HPDE6-E6E7 (cell line): ENCODE measurements around the gene CLCN1.

ENCODE experiments used
- DNase-seq: peaks from one replicate; pipeline ENCODE4 v3.0.0; 2011; ENCODE audit warnings: missing footprints; ENCODE audit errors: extremely low spot score

The CLCN1 gene

DNA sequence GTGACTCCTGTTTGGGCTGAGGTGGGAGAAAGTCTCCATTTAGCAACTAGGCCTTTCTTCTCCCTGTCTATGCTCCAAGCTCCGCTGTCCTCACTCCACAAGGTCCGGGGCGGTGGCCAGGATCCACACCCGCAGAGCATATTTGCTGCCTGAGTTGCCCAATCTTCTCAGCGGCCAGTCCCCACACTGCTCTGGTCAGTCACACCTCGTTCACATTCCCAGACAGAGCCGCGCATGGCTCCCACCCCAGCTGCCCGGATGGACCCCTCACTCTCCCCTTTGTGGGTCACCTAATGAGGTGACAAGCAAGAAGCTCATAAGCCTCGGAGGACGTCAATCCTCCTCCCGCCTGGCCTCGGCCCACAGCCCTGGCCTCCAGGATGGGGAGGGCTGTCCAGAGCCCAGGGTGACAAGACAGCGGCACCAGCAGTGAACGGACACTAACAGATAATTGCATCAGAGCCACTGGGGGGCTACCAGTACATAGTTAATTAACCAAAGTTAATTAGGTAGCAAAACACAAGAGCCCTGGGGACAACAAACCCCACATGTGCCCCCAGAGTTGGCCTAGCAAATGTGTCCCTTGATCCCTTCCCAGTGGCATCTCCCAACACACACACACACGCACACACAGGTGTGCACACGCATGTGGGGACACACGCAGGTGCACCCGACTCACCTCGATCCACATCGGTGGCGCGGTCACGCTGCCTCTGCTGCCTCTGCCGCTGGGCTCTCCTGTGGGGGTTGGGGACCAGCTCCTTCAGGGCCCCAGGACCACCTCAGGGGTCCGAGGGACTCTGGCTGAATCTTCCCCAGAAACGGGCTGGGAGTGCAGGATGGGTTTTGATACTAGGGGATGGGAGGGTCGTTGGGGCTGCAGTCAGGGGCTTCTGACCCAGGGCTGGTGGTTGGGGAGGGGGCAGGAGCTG lies 81.0 kb downstream of the CLCN1 start:
- DNase-seq = no peak

DNA sequence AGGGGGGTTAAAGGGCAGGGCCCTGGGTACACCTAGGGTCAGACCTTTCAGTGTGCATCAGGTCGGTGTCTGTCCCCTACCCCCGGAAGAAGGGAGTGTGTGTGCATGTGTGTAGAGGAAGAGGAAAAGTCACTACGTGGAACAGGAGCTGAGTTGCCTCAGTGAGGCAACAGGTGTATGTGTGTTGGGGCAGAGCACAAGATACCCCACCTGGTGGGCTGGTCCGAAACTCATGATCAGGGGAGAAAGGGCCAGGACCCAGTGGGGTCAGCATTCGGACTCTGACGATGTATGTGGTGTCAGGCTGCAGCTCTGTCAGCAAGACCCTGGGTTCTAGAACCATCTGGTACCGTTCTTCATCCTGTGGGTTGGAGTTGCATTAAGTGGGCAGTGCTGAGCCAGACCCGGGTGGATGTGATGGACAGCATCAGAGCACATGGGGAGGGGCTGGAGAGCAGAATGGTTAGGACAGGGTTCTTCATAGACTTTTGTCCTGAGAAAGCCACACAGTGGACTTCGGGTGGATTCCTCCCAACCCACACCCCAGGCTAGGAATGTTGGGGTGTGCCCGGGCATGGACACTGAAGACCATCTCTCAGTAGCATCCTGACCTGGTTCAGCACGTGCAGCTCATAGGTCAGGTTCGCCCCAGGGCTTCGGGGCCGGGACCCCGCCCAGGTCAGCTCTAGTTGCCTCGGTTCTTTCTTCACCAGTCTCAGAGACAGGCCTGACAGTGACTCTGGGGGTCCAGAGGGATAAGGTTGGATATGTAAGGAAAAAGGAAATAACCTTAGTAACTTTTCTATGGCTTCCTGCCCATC lies 82.0 kb downstream of the CLCN1 start:
- DNase-seq = no peak

- DNase-seq = no peak
These were observed 82.7 kb downstream of the CLCN1 start for GRCh38 chr7:143398616-143399015.

- no peak for DNase-seq
These were observed 83.2 kb downstream of the CLCN1 start for GRCh38 chr7:143399151-143399550.

GRCh38 chr7:143399642-143400041 lies 83.7 kb downstream of the CLCN1 start:
- no peak for DNase-seq

GRCh38 chr7:143401265-143401664 lies 85.4 kb downstream of the CLCN1 start:
- DNase-seq = no peak
